Adrenal gland (tissue), 5 donors: ENCODE data around the gene ENOX1.

Experiments used
- CTCF ChIP-seq, 6 experiments: fragments of 450-650 bp in 4 of 6; fragments of 200-600 bp in 2 of 6; sonication (generic) in 1 of 6; IDR thresholded peaks; 1 replicate in 5 of 6; 2 replicates in 1 of 6; pipeline versions ENCODE4 v1.5.1 to v1.8.0; 2016 to 2021; ENCODE audit warnings: antibody characterized with exemption in 6 of 6, mild to moderate bottlenecking in 2 of 6, moderate library complexity in 1 of 6
- POLR2A ChIP-seq, 2 donors: fragments of 450-650 bp; IDR thresholded peaks; one replicate each; pipeline ENCODE4 v1.6.1; 2017; ENCODE audit warnings: antibody characterized with exemption in 2 of 2, mild to moderate bottlenecking in 2 of 2, moderate library complexity in 1 of 2
- donor health status: DM: no; HTN: no; CAD: no.

- TF ChIP-seq CTCF (IDR thresholded peaks at IDR 0.05) (no peak), POLR2A (IDR thresholded peaks at IDR 0.05) (no peak)
Measured at GRCh38 chr13:43387880-43388279, 398.9 kb downstream of the ENOX1 start.
